Bone marrow (tissue), 2 donors: Measurements from ENCODE around the gene TPRA1.

Experiments
- DNase-seq, 2 donors: peaks; one replicate each; lab custom pipeline; 2025; lab: John Stamatoyannopoulos, UW

Gene TPRA1

GRCh38 chr3:127590593-127591465 is at the start of gene TPRA1:
TSS of gene TPRA1 (minus strand) at chr3:127590733. CDS start at chr3:127580146, 10,587 bp downstream.
- peak; percentile 83 to 97 for DNase-seq

- no peak for DNase-seq
Measured at GRCh38 chr3:127640042-127640355, 49.5 kb upstream of the TPRA1 start.

- no peak for DNase-seq
Measured at GRCh38 chr3:127639173-127640041, 48.9 kb upstream of the TPRA1 start.

- DNase-seq: no peak
Measured at GRCh38 chr3:127637971-127638370, 47.4 kb upstream of the TPRA1 start.

- DNase-seq: peak in 1 of 2 donors; percentile 23
Measured at GRCh38 chr3:127637546-127637945, 47.0 kb upstream of the TPRA1 start.

- DNase-seq: no peak
Measured at GRCh38 chr3:127634653-127635052, 44.1 kb upstream of the TPRA1 start.

GRCh38 chr3:127632035-127632820 is 41.7 kb upstream of the TPRA1 start:
- no peak for DNase-seq

- DNase-seq: no peak
Measured at GRCh38 chr3:127630811-127631714, 40.5 kb upstream of the TPRA1 start.

GRCh38 chr3:127629467-127630403 is 39.2 kb upstream of the TPRA1 start:
- DNase-seq: no peak

GRCh38 chr3:127628788-127629466 is 38.4 kb upstream of the TPRA1 start, which contains the start of gene PODXL2:
TSS of gene PODXL2 (plus strand) at chr3:127629185. CDS start at chr3:127629220, 35 bp downstream.
- no peak for DNase-seq

- DNase-seq: no peak
Measured at GRCh38 chr3:127628426-127628787, 37.9 kb upstream of the TPRA1 start.

- DNase-seq: no peak
Measured at GRCh38 chr3:127625821-127626220, 35.3 kb upstream of the TPRA1 start.

GRCh38 chr3:127624063-127624462 is 33.5 kb upstream of the TPRA1 start:
- DNase-seq: no peak

- DNase-seq: no peak
Measured at GRCh38 chr3:127622772-127623576, 32.4 kb upstream of the TPRA1 start.

GRCh38 chr3:127622031-127622430 is 31.5 kb upstream of the TPRA1 start:
- DNase-seq: no peak

- no peak for DNase-seq
Measured at GRCh38 chr3:127620637-127621375, 30.3 kb upstream of the TPRA1 start.

- no peak for DNase-seq
Measured at GRCh38 chr3:127618891-127619290, 28.4 kb upstream of the TPRA1 start.
